ENCODE results near the gene EYS. TPM values are rescaled to one million over a fixed set of nuclear protein-coding genes. Genes with fewer than 3 reads are reported as not detected.

EYS gene
- total RNA-seq, 1 donor from 2014 or later: not detected

GRCh38 chr6:64411226-64411625 lies 1295.8 kb downstream of the EYS start:
- no peak overlapping the region for H3K4me3 ChIP-seq
- no peaks in the 10 kb centered on the region for H3K4me1 ChIP-seq
- ATAC-seq (no peak), DNase-seq (no peak)
- TF ChIP-seq, protein P1, sequence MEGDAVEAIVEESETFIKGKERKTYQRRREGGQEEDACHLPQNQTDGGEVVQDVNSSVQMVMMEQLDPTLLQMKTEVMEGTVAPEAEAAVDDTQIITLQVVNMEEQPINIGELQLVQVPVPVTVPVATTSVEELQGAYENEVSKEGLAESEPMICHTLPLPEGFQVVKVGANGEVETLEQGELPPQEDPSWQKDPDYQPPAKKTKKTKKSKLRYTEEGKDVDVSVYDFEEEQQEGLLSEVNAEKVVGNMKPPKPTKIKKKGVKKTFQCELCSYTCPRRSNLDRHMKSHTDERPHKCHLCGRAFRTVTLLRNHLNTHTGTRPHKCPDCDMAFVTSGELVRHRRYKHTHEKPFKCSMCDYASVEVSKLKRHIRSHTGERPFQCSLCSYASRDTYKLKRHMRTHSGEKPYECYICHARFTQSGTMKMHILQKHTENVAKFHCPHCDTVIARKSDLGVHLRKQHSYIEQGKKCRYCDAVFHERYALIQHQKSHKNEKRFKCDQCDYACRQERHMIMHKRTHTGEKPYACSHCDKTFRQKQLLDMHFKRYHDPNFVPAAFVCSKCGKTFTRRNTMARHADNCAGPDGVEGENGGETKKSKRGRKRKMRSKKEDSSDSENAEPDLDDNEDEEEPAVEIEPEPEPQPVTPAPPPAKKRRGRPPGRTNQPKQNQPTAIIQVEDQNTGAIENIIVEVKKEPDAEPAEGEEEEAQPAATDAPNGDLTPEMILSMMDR (IDR thresholded peaks at IDR 0.05): no peak
- H3K27me3 ChIP-seq (ENCODE audit: low read depth): no peaks in the 10 kb centered on the region
- intact Hi-C loops (cut with DNase I): no loop called here
- no peak overlapping the region for H3K27ac ChIP-seq
- H3K36me3 ChIP-seq: no peaks in the 10 kb centered on the region
- no peaks in the 10 kb centered on the region for H3K9me3 ChIP-seq

DNA sequence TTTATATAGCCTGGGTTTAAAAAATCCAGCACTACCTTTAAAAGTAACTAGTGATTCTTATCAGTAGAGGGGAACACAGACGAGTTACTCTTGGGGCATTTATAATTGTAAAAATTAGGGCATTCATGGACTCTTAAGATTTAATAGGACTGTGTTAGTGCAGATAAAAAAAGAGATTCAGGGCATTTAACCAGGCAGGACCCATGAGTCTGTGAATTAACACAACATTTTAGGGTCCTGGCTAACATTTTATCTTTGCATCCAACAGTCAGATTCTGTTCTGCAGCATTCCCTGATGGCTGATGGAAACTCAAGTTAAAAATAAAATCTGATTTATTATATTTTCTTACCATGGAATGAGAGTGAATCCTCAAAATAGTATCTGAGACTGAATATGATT lies 1297.1 kb downstream of the EYS start:
- TF ChIP-seq, protein P1 (IDR thresholded peaks at IDR 0.05): no peak
- ATAC-seq (no peak), DNase-seq (no peak)
- Histone ChIP-seq H3K4me1 (no peaks in the 10 kb centered on the region), H3K27ac (no peak overlapping the region), H3K36me3 (no peaks in the 10 kb centered on the region), H3K27me3 (ENCODE audit: low read depth) (no peaks in the 10 kb centered on the region), H3K4me3 (no peak overlapping the region), H3K9me3 (no peaks in the 10 kb centered on the region)
- intact Hi-C loops (cut with DNase I): no loop called here

DNA sequence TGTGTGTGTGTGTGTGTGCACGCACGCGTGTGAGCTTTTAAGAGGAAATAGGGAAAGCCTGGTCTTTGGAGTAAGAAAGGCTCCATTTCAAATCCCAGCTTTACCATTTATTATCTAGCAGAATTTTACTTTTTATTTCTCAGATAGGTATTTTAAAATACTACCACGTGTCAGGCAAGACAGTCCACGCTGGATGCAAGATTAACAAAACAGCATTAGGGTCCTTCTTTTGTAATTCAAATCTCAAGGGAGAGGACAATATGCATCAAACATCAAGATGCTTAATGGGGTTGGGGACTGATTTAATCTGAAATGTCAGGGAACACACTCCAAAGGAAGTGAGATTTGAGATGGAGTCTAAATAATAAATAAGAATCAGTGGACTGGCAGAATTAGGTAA lies 1302.6 kb downstream of the EYS start:
- ATAC-seq: no peak
- intact Hi-C loops (cut with DNase I): no loop called here
- H3K4me1 ChIP-seq: no peaks in the 10 kb centered on the region
- TF ChIP-seq, protein P1 (IDR thresholded peaks at IDR 0.05): no peak
- no peaks in the 10 kb centered on the region for H3K9me3 ChIP-seq
- H3K4me3 ChIP-seq: no peak overlapping the region
- DNase-seq: no peak
- no peak overlapping the region for H3K27ac ChIP-seq
- no peaks in the 10 kb centered on the region for H3K27me3 ChIP-seq (ENCODE audit: low read depth)
- no peaks in the 10 kb centered on the region for H3K36me3 ChIP-seq

GRCh38 chr6:64383277-64383676 lies 1323.7 kb downstream of the EYS start:
- H3K27me3 ChIP-seq (ENCODE audit: low read depth): no peaks in the 10 kb centered on the region
- no peak overlapping the region for H3K4me3 ChIP-seq
- intact Hi-C loops (cut with DNase I): no loop called here
- ATAC-seq (no peak), DNase-seq (no peak)
- no peak overlapping the region for H3K27ac ChIP-seq
- no peaks in the 10 kb centered on the region for H3K36me3 ChIP-seq
- TF ChIP-seq, protein P1 (IDR thresholded peaks at IDR 0.05): no peak
- no peaks in the 10 kb centered on the region for H3K4me1 ChIP-seq
- H3K9me3 ChIP-seq: no peaks in the 10 kb centered on the region

DNA sequence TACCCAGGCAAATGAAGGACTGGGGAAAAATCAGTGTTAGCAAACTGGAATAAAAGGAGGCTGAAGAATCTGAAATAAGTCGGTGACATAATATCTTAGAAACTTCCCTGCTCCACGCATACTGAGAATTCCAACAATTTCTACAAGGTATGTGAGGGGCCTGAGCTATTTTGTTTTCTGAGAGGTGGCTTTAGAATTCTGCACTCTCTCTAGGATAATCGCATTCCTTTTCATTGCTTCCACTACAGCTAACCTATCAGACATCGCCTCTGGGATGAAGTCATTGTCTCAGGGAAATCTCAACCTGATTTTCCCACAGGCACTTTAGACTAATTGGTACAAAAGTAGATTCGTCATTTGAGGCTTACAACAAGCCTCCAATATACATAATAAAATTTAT lies 1330.6 kb downstream of the EYS start:
- TF ChIP-seq, protein P1 (IDR thresholded peaks at IDR 0.05): no peak
- no peaks in the 10 kb centered on the region for H3K4me1 ChIP-seq
- no peaks in the 10 kb centered on the region for H3K9me3 ChIP-seq
- ATAC-seq (no peak), DNase-seq (no peak)
- intact Hi-C loops (cut with DNase I): no loop called here
- no peaks in the 10 kb centered on the region for H3K36me3 ChIP-seq
- no peaks in the 10 kb centered on the region for H3K27me3 ChIP-seq (ENCODE audit: low read depth)
- H3K27ac ChIP-seq: no peak overlapping the region
- no peak overlapping the region for H3K4me3 ChIP-seq

GRCh38 chr6:64357430-64357829 lies 1349.6 kb downstream of the EYS start:
- H3K36me3 ChIP-seq: no peaks in the 10 kb centered on the region
- no peaks in the 10 kb centered on the region for H3K27me3 ChIP-seq (ENCODE audit: low read depth)
- no peaks in the 10 kb centered on the region for H3K4me1 ChIP-seq
- ATAC-seq (peak in 1 of 2 donors; percentile 57), DNase-seq (no peak)
- H3K4me3 ChIP-seq: no peak overlapping the region
- intact Hi-C loops (cut with DNase I): no loop called here
- no peak overlapping the region for H3K27ac ChIP-seq
- H3K9me3 ChIP-seq: no peaks in the 10 kb centered on the region
- TF ChIP-seq, protein P1 (IDR thresholded peaks at IDR 0.05): no peak
